BJ (cell line): ENCODE data around the gene RHOF. TPM values are rescaled to one million over a fixed set of nuclear protein-coding genes. Genes with fewer than 3 reads are reported as not detected.

Experiments used
- CTCF ChIA-PET: fragments of 350-600 bp; formaldehyde crosslinking; extraction: SDS; loops from one replicate; lab custom pipeline; 2021; ENCODE audit warnings: antibody characterized with exemption, inconsistent platforms; lab: Yijun Ruan, JAX
- POLR2A ChIA-PET: fragments of 300-600 bp; sonication (Branson Sonifier 250); formaldehyde crosslinking; extraction: SDS; loops from one replicate; lab custom pipeline; 2021; ENCODE audit warnings: antibody characterized with exemption; lab: Charles Lee
- DNase-seq: peaks from one replicate; pipeline ENCODE4 v3.0.0-alpha.2; 2011; ENCODE audit warnings: low read depth
- H3K27me3 ChIP-seq: 2 replicates; pipeline ENCODE4 v1.6.0; 2011; ENCODE audit warnings: low read length; ENCODE audit not compliant: control insufficient read depth, insufficient read depth
- H3K36me3 ChIP-seq: 2 replicates; pipeline ENCODE4 v1.5.1; 2011; ENCODE audit warnings: low read length; ENCODE audit not compliant: control insufficient read depth, insufficient read depth
- H3K4me3 ChIP-seq: 2 replicates; pipeline ENCODE4 v1.5.1; 2011; ENCODE audit warnings: low read depth, mild to moderate bottlenecking, control low read depth, low read length
- CTCF ChIP-seq: IDR thresholded peaks from 2 replicates; pipeline ENCODE4 v1.5.1; 2011; ENCODE audit warnings: low read depth, mild to moderate bottlenecking, control low read depth, inconsistent platforms, low read length, moderate library complexity; ENCODE audit not compliant: insufficient read depth
- polyA plus RNA-seq: library from polyadenylated mRNA; depleted of rRNA; stranded (reverse); fragments of >200 nt; gene quantifications from 2 replicates; pipeline ENCODE4 v1.2.3, GENCODE V29; 2011

The RHOF gene
- polyA plus RNA-seq, 1 experiment: 3.0 TPM

- CTCF ChIA-PET: interaction anchor here (1.0 to 14.8 kb wide), 4 partner anchors 8 to 108 kb away, joined by 3 to 467 read pairs (median 25); partner anchors contain the start of gene SETD1B
- POLR2A ChIA-PET: no interaction called here
- no peak; the same call in 1 of the 2 replicates for TF ChIP-seq CTCF
- Histone ChIP-seq H3K27me3 (no peaks in the 10 kb centered on the region), H3K4me3 (peak overlapping the region; percentile 79), H3K36me3 (peaks cover 6% of the 10 kb centered on the region)
- DNase-seq: no peak
Measured at GRCh38 chr12:121799156-121799841, 5.8 kb upstream of the RHOF start.

GRCh38 chr12:121798787-121799155 is 5.3 kb upstream of the RHOF start:
- no peak for DNase-seq
- peak overlapping the region; percentile 79 for H3K4me3 ChIP-seq
- H3K27me3 ChIP-seq: no peaks in the 10 kb centered on the region
- CTCF ChIA-PET: interaction anchor here (1.0 to 14.8 kb wide), 5 partner anchors 9 to 108 kb away, joined by 3 to 467 read pairs (median 7); partner anchors contain the start of genes PSMD9 and SETD1B
- no peak for TF ChIP-seq CTCF
- POLR2A ChIA-PET: no interaction called here
- H3K36me3 ChIP-seq: peaks cover 6% of the 10 kb centered on the region

GRCh38 chr12:121797937-121798786 is 4.7 kb upstream of the RHOF start:
- Histone ChIP-seq H3K36me3 (peaks cover 6% of the 10 kb centered on the region), H3K4me3 (peak overlapping the region; percentile 79), H3K27me3 (no peaks in the 10 kb centered on the region)
- no peak for TF ChIP-seq CTCF
- ChIA-PET POLR2A (interaction anchor here (0.6 kb wide), 2 partner anchors 96 to 511 kb away, joined by 3 to 6 read pairs; no protein-coding TSS in a partner anchor), CTCF (interaction anchor here (1.0 to 14.8 kb wide), 6 partner anchors 9 to 107 kb away, joined by 3 to 467 read pairs (median 26); partner anchors contain the start of genes PSMD9 and SETD1B)
- no peak for DNase-seq

GRCh38 chr12:121796855-121797751 is 3.6 kb upstream of the RHOF start:
- Histone ChIP-seq H3K36me3 (peaks cover 6% of the 10 kb centered on the region), H3K27me3 (no peaks in the 10 kb centered on the region), H3K4me3 (peak overlapping the region; percentile 15)
- ChIA-PET CTCF (interaction anchor here (1.2 to 14.8 kb wide), 8 partner anchors 10 to 244 kb away, joined by 3 to 467 read pairs (median 55); partner anchors contain the start of genes PSMD9, SETD1B and TMEM120B), POLR2A (interaction anchor here (0.6 kb wide), 2 partner anchors 93 to 97 kb away, joined by 5 to 6 read pairs; no protein-coding TSS in a partner anchor)
- TF ChIP-seq CTCF: peak; percentile 47
- DNase-seq: no peak
